GM23248 (cell line): ENCODE results near the gene TAF4.

Experiments used
- EZH2 ChIP-seq: fragments of 200-600 bp; sonication (generic); IDR thresholded peaks from 2 replicates; pipeline ENCODE4 v1.6.1; 2018; ENCODE audit warnings: antibody characterized with exemption, mild to moderate bottlenecking; ENCODE audit not compliant: insufficient read depth, poor library complexity, severe bottlenecking
- EZH2phosphoT487 ChIP-seq: fragments of 200-600 bp; sonication (generic); IDR thresholded peaks from 2 replicates; pipeline ENCODE4 v1.6.1; 2018; ENCODE audit warnings: antibody characterized with exemption, moderate library complexity, mild to moderate bottlenecking, low read depth; ENCODE audit not compliant: insufficient read depth

GRCh38 chr20:61966492-61967244 is 99.0 kb downstream of the TAF4 start:
- no peak for TF ChIP-seq EZH2phosphoT487
- no peak for TF ChIP-seq EZH2
